HepG2 (cell line): ENCODE results near the gene SF1. TPM values are rescaled to one million over a fixed set of nuclear protein-coding genes. Genes with fewer than 3 reads are reported as not detected.

ENCODE experiments used
- BHLHE40 ChIP-seq: IDR thresholded peaks from 2 replicates; pipeline ENCODE4 v1.6.1; 2011; ENCODE audit warnings: low read length, improper control_type of control experiment
- HDAC2 ChIP-seq: sonication (generic); formaldehyde crosslinking; IDR thresholded peaks from 2 replicates; pipeline ENCODE4 v1.4.0; 2020; ENCODE audit warnings: missing genetic modification reagents
- HINFP ChIP-seq: sonication (generic); formaldehyde crosslinking; IDR thresholded peaks from 2 replicates; pipeline ENCODE4 v1.4.0; 2020; ENCODE audit warnings: low read depth, mild to moderate bottlenecking, missing genetic modification reagents
- KLF16 ChIP-seq, 2 experiments: sonication (generic) in 1 of 2; formaldehyde crosslinking in 1 of 2; IDR thresholded peaks; 2 replicates each; pipeline versions ENCODE4 v1.6.1 to v1.8.0; 2016 to 2023; ENCODE audit warnings: missing genetic modification reagents in 2 of 2, missing compliant biosample characterization in 1 of 2
- MAZ ChIP-seq, 2 experiments: sonication (generic) in 1 of 2; formaldehyde crosslinking in 1 of 2; IDR thresholded peaks; 2 replicates each; pipeline versions ENCODE4 v1.5.0 to v1.6.1; 2012 to 2020; ENCODE audit warnings: low read depth in 2 of 2, mild to moderate bottlenecking in 2 of 2, borderline replicate concordance in 1 of 2, improper control_type of control experiment in 1 of 2, low read length in 1 of 2, missing genetic modification reagents in 1 of 2, moderate library complexity in 1 of 2
- NAIF1 ChIP-seq: sonication (generic); formaldehyde crosslinking; IDR thresholded peaks from 2 replicates; pipeline ENCODE4 v1.5.0; 2020; ENCODE audit warnings: mild to moderate bottlenecking, missing genetic modification reagents, borderline replicate concordance
- POLR2A ChIP-seq, 2 experiments: IDR thresholded peaks; 2 replicates each; pipeline ENCODE4 v1.6.1; 2011; ENCODE audit warnings: low read depth in 2 of 2, low read length in 2 of 2, mild to moderate bottlenecking in 1 of 2, moderate library complexity in 1 of 2; ENCODE audit not compliant: insufficient read depth in 1 of 2
- RXRB ChIP-seq: IDR thresholded peaks from 2 replicates; pipeline ENCODE4 v1.6.1; 2016; ENCODE audit warnings: borderline replicate concordance, missing genetic modification reagents, missing compliant biosample characterization
- SUZ12 ChIP-seq: fragments of 150-350 bp; IDR thresholded peaks from 2 replicates; pipeline ENCODE4 v1.6.1; 2014; ENCODE audit warnings: low read depth, low read length
- TFAP4 ChIP-seq: sonication (generic); IDR thresholded peaks from 2 replicates; pipeline ENCODE4 v1.6.1; 2016; ENCODE audit warnings: low read depth, borderline replicate concordance
- ZBTB39 ChIP-seq: sonication (generic); formaldehyde crosslinking; IDR thresholded peaks from 2 replicates; pipeline ENCODE4 v1.5.0; 2020; ENCODE audit warnings: missing genetic modification reagents
- ZMYM4 ChIP-seq: sonication (generic); formaldehyde crosslinking; IDR thresholded peaks from 2 replicates; pipeline ENCODE4 v1.8.1; 2023; ENCODE audit warnings: mild to moderate bottlenecking, missing genetic modification reagents
- ZNF142 ChIP-seq: sonication (generic); formaldehyde crosslinking; IDR thresholded peaks from 2 replicates; pipeline ENCODE4 v1.4.0; 2020; ENCODE audit warnings: missing genetic modification reagents
- ZNF143 ChIP-seq: sonication (generic); formaldehyde crosslinking; IDR thresholded peaks from 2 replicates; pipeline ENCODE4 v1.4.0; 2020; ENCODE audit warnings: missing genetic modification reagents
- ZNF3 ChIP-seq: IDR thresholded peaks from 2 replicates; pipeline ENCODE4 v1.7.0; 2017; ENCODE audit warnings: inconsistent platforms
- ZNF746 ChIP-seq: sonication (generic); formaldehyde crosslinking; IDR thresholded peaks from 2 replicates; pipeline ENCODE4 v1.8.0; 2022; ENCODE audit warnings: mild to moderate bottlenecking, missing genetic modification reagents
- ZSCAN30 ChIP-seq: sonication (generic); formaldehyde crosslinking; IDR thresholded peaks from 2 replicates; pipeline ENCODE4 v1.5.0; 2020; ENCODE audit warnings: mild to moderate bottlenecking, missing genetic modification reagents
- polyA plus RNA-seq, 8 experiments: library from polyadenylated mRNA; depleted of rRNA in 3 of 8; stranded (reverse) in 7 of 8; unstranded in 1 of 8; fragments of >200 nt; fragmentation: Illumina TruSeq in 4 of 8; extraction: Trizol in 4 of 8; gene quantifications; 2 replicates each; pipeline versions ENCODE4 v1.2.1 to v1.2.3, GENCODE V29; 2011 to 2016; ENCODE audit warnings: low read depth in 4 of 8, missing spikeins in 1 of 8, mixed read lengths in 1 of 8; ENCODE audit not compliant: insufficient read depth in 1 of 8
- total RNA-seq, 5 experiments: library from RNA; depleted of rRNA; stranded (reverse); fragments of >200 nt; fragmentation: Illumina TruSeq; extraction: Trizol; gene quantifications; 2 replicates each; pipeline ENCODE4 v1.2.3, GENCODE V29; 2016; ENCODE audit warnings: low read depth in 1 of 5

SF1 gene
- total and polyA plus RNA-seq, 2 of the 13 experiments (the other 11 are each of a cell fraction or from before 2014, with no cell fraction given): 55.5 to 70.4 TPM

- no peak for TF ChIP-seq ZBTB39 (CRISPR knock-in tag)
- no peak for TF ChIP-seq TFAP4
- no peak for TF ChIP-seq MAZ (IDR thresholded peaks at IDR 0.05; ENCODE audit: borderline replicate concordance, low read depth, low read length)
- no peak for TF ChIP-seq MAZ (CRISPR knock-in tag; IDR thresholded peaks at IDR 0.05; ENCODE audit: low read depth)
- no peak for TF ChIP-seq BHLHE40
- no peak for TF ChIP-seq ZNF3
- TF ChIP-seq NAIF1 (CRISPR knock-in tag): no peak
- no peak for TF ChIP-seq HDAC2 (CRISPR knock-in tag)
- no peak for TF ChIP-seq KLF16 (CRISPR knock-in tag; IDR thresholded peaks at IDR 0.05)
- TF ChIP-seq ZNF746 (CRISPR knock-in tag): no peak
- no peak for TF ChIP-seq ZMYM4
- TF ChIP-seq RXRB: no peak
- TF ChIP-seq ZNF142: no peak
- TF ChIP-seq ZNF143 (CRISPR knock-in tag): peak; percentile 66
- no peak for TF ChIP-seq SUZ12
- TF ChIP-seq POLR2A (IDR thresholded peaks at IDR 0.05; ENCODE audit: insufficient read depth in 1 of 2, low read depth in 2 of 2, low read length in 2 of 2): 0 out of 4 replicates have a peak, but pooled peaks of 1 of the 2 experiments have one; percentile 20
- TF ChIP-seq HINFP (CRISPR knock-in tag): no peak
- no peak for TF ChIP-seq ZSCAN30 (CRISPR knock-in tag)
Observed at GRCh38 chr11:64759722-64760719, 18.3 kb downstream of the SF1 start, which contains the start of gene PYGM (continued).
